ENCODE data around the gene DDAH2.

DNA sequence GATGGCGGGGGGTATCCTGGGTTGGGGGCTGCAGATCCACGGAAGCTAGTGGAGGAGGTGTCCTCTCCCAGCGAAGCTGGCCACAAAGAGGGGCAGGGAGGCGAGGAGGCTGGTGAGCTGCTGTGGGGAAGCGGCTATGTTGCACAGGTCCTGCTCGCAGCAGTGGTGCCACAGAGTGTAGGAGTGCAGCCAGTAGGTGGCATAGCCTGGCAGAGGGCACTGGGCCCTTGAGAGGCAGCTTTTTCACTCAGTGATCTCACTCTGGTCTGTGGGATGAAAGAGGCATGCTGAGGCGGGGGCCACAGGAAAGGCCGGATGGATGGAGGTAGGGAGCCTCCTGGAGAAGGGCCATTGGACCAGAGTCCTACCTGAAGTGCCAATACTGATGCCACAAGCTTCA, 16.8 kb downstream of the DDAH2 start:
- TF ChIP-seq CTCF (IDR thresholded peaks at IDR 0.05; ENCODE audit: insufficient read depth, low read depth, low read length) (no peak), EZH2 (IDR thresholded peaks at IDR 0.05; ENCODE audit: insufficient read depth, low read length) (no peak)
